ENCODE data around the gene SCRT2. TPM values are rescaled to one million over a fixed set of nuclear protein-coding genes. Genes with fewer than 3 reads are reported as not detected.

The SCRT2 gene
- total RNA-seq, 4 donors from 2014 or later: not detected

GRCh38 chr20:635028-635892 lies 40.3 kb downstream of the SCRT2 start:
- WGBS, 2 donors: 66 to 72% methylated on average over 9 of the region's 9 CpGs

GRCh38 chr20:634148-634925 lies 41.3 kb downstream of the SCRT2 start:
- no peak for DNase-seq (ENCODE audit: low spot score in 2 of 2)
- Histone ChIP-seq H3K27me3 (peaks cover 0 to 6% of the 10 kb centered on the region in 2 donors), H3K9me3 (no peaks in the 10 kb centered on the region), H3K4me3 (no peak overlapping the region), H3K36me3 (no peaks in the 10 kb centered on the region), H3K4me1 (no peaks in the 10 kb centered on the region), H3K27ac (no peak overlapping the region)
- WGBS, 2 donors: 53 to 68% methylated on average over 14 of the region's 14 CpGs
- TF ChIP-seq EP300 (IDR thresholded peaks at IDR 0.05) (no peak), CTCF (IDR thresholded peaks at IDR 0.05) (no peak), POLR2A (IDR thresholded peaks at IDR 0.05) (no peak)

More at GRCh38 chr20:635028-635892, 40.3 kb downstream of the SCRT2 start:
- H3K27me3 ChIP-seq: peaks cover 0 to 6% of the 10 kb centered on the region in 2 donors
- no peaks in the 10 kb centered on the region for H3K4me1 ChIP-seq
- H3K9me3 ChIP-seq: no peaks in the 10 kb centered on the region
- no peaks in the 10 kb centered on the region for H3K36me3 ChIP-seq
- no peak for TF ChIP-seq CTCF (IDR thresholded peaks at IDR 0.05)
- TF ChIP-seq EP300 (IDR thresholded peaks at IDR 0.05): no peak
- no peak for TF ChIP-seq POLR2A (IDR thresholded peaks at IDR 0.05)
- no peak for DNase-seq (ENCODE audit: low spot score in 2 of 2)
- H3K27ac ChIP-seq: no peak overlapping the region
- H3K4me3 ChIP-seq: no peak overlapping the region

GRCh38 chr20:631101-631500 lies 44.5 kb downstream of the SCRT2 start:
- no peaks in the 10 kb centered on the region for H3K36me3 ChIP-seq
- H3K4me3 ChIP-seq: no peak overlapping the region
- no peaks in the 10 kb centered on the region for H3K9me3 ChIP-seq
- H3K4me1 ChIP-seq: no peaks in the 10 kb centered on the region
- TF ChIP-seq EP300 (IDR thresholded peaks at IDR 0.05): no peak
- TF ChIP-seq CTCF (IDR thresholded peaks at IDR 0.05): no peak
- TF ChIP-seq POLR2A (IDR thresholded peaks at IDR 0.05): no peak
- H3K27me3 ChIP-seq: peaks cover 0 to 6% of the 10 kb centered on the region in 2 donors
- no peak for DNase-seq (ENCODE audit: low spot score in 2 of 2)
- 47 to 66% methylated on average over 1 of the region's 1 CpG for WGBS, 2 donors
- no peak overlapping the region for H3K27ac ChIP-seq

- 86 to 90% methylated on average over 2 of the region's 2 CpGs for WGBS, 2 donors
- Histone ChIP-seq H3K36me3 (no peaks in the 10 kb centered on the region), H3K27ac (no peak overlapping the region), H3K27me3 (peaks cover 0 to 5% of the 10 kb centered on the region in 2 donors), H3K9me3 (peaks cover 0 to 5% (median 0%) of the 10 kb centered on the region in 4 donors), H3K4me3 (no peak overlapping the region), H3K4me1 (no peaks in the 10 kb centered on the region)
- TF ChIP-seq EP300 (IDR thresholded peaks at IDR 0.05) (no peak), CTCF (IDR thresholded peaks at IDR 0.05) (no peak), POLR2A (IDR thresholded peaks at IDR 0.05) (no peak)
- no peak for DNase-seq (ENCODE audit: low spot score in 2 of 2)
These were observed 49.0 kb downstream of the SCRT2 start for GRCh38 chr20:626579-626978.
